GM18873 (cell line): ENCODE results near the gene HEBP2.
"Not testable (repeated sequence)": the region's sequence is repeated elsewhere in the genome, so short reads cannot be mapped to it uniquely, and the experiment has no call there.

Experiments used
- ATAC-seq: cut with Tn5 transposase; IDR thresholded peaks from one replicate; pipeline ENCODE4 v1.9.1; 2021; ENCODE audit warnings: mild to moderate bottlenecking, moderate library complexity, moderate number of reproducible peaks; ENCODE audit not compliant: unreplicated experiment, low FRiP score

The HEBP2 gene

DNA sequence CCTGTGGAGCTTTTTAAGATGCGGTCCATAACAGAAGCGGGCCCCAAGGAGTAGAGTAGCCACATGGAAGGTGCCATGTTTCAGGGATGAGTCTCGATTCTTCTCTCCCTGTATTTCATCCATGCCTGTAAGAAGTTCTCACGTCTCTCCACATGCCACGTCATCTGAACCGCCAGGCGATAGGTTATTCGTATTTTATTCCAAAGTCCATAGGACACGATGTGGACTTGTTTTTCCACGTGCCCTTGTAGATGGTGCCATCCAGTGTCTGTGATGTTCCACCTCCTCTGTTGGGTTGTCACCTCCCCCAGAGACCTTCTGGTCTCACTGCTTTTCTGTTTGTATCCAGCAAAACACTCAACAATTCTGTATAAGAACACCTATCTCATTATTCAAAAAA lies 17.6 kb downstream of the HEBP2 start:
- no peak for ATAC-seq

DNA sequence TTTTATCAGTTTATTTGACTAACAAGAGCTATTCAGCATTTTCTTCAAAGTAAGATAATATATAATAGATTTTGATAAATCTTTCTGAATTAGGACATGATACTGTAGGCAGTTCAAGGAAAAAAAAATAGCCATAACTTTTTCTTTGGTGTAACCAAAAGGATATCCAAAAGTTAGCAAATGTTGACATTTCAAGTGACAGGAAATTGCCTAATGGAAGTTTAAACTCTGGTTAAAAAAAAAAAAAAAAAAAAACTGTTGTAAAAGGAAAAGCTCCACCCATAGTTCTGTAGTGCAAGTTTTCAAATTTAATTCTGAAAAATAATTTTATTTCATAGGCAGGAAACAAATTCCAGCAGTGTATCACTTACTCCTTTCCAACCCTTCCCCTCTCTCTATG lies 18.8 kb downstream of the HEBP2 start:
- no peak for ATAC-seq

DNA sequence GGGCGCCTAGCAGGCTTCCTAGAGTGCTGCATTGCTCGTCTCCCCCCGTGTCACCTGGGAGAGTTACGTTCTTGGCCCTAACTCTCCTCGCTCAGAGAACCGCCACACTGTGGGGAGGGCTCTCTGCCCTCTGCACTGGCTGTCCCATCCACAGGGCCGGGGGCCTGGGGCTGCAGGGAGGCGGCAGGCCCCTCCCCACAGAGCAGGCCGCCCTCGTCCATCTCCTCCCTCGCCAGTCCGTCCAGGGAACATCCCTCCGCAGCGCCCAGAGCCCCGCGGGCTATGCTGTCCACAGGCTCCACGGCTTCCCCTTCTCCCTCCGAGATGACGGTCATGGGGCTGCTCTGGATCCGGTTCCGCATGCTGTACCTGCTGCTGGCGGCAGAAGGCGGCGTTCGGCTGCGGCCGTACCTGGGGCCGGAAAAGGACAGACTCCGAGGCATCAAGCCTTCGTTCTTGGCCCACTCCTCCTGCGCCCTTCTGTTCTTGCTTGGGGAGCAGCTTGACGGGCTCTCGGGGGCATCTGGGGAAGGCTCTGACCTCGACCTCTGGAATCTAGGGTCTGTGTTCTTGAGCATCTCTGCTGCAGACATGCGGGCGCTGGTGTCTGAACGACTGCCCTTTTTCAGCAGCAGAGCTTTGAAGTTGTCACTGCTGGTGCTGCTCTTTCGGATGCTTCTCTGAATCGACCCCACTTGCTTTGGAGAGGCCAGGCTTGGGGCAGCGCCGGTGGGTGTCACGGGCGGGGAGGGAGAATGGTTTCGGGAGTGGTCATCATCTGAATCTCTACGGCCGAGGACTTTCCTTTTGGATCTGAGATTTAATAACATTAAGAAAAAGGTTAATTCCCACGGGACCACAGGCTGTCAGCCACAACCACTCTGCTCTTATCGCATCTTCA lies 20.2 kb downstream of the HEBP2 start:
- no peak for ATAC-seq

DNA sequence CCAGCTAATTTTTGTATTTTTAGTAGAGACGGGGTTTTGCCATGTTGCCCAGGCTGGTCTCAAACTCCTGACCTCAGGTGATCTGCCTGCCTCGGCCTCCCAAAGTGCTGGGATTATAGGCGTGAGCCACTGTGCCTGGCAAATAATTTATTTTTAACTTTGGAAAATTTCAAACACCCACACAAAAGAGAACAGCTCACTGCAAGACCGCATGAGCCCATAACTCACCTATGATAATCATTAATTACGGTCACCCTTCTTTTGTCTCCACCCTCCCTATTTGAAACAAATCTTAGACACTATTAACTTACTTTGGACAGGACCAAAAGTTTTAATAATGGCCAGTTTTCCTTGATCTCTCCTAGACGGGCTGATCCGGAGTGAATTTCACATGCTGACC lies 21.2 kb downstream of the HEBP2 start:
- not testable (repeated sequence) for ATAC-seq

DNA sequence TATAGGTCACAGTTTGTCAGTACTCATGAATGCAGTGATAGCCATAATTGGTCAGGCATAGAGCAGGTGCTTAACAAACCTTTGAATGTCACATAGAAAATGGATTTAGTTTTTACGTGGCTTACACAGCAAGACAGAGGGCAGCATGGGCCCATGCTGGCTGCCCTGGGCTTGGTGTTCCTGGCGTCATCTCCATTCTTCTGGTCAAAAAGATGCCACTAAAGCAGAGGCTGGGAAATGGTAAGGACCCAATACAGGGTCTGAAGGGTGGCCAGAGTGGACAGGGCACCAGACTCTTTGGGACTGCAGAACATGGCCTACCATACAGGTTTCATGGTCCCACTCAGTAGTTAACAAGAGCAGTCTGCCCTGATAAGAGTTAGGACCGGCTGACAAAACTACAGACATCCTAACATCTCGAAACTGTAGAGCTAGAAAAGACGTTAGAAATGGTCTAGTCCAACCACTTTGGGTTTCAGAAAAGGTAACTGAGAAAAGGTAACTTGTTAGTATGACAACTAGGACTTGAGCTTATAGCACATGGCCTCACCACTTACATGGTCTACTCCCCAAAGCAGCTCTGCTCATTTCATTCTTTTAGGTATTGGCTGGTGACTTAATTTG lies 22.6 kb downstream of the HEBP2 start:
- no peak for ATAC-seq

DNA sequence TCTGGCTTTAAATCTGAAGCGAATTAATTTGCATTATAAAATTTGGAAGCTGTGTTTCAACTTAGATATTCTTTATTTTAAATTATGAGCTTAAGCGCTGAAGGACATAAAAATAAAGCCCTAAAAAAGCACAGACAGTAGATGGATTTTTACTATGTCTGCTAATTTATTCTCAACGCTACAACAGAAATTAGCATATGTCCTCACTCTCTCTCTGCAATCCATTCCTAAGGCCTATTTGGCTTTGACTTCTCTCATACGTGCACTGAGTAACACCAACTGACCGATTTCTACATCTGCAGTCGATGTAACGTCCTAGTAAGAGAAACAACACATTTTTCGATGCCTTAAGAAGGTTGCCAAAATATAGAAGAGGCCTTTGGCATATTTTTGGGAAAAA lies 23.7 kb downstream of the HEBP2 start:
- ATAC-seq: no peak

DNA sequence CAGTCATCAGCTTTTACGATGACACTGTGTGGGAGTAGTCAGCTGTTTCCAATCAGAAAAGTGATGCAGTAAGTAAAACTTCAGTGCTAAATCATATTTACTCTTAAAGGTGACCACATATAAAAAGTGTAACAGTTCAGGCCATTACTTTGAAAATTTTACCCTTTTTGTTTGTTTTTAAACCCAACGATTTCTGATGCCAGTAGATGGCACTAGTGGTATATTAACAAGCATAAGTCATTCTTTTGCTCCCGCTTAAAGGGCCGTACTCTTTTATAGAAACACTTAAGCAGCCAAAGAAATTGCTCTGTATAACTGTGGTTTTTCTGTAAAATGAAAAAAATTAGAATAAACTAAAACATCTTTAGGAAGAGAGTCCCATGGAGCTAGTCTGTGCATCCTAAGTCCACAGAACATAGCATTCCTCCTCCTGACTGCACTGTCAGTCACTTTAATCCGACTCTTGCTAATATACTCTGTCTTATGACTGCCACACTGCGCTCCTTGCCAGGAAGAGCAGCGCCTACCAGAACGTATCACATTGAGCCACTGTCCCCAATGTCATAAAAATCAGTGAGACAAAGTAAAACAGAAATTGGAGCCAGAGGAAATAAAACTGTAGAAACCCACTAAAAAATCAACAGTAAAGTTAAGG lies 25.0 kb downstream of the HEBP2 start:
- ATAC-seq: no peak

DNA sequence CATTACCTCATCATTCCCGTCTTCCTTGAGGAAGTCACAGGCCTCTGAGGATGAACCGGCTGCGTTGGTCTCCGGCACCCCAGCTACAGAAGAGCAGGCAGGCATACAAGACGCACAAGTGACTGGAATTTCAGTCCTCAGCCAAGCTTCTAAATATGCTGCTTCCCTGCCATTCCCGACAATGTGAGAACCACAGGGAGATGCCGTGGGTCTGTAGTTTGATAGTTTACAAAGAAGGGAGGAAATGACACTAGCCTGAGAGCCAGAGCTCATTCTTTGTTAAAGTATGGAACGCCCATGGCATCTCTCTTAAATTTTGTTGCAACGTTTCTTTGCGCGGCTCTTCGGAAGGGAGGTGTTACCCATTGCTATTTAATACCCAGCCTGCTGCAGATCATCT lies 25.7 kb downstream of the HEBP2 start:
- no peak for ATAC-seq

DNA sequence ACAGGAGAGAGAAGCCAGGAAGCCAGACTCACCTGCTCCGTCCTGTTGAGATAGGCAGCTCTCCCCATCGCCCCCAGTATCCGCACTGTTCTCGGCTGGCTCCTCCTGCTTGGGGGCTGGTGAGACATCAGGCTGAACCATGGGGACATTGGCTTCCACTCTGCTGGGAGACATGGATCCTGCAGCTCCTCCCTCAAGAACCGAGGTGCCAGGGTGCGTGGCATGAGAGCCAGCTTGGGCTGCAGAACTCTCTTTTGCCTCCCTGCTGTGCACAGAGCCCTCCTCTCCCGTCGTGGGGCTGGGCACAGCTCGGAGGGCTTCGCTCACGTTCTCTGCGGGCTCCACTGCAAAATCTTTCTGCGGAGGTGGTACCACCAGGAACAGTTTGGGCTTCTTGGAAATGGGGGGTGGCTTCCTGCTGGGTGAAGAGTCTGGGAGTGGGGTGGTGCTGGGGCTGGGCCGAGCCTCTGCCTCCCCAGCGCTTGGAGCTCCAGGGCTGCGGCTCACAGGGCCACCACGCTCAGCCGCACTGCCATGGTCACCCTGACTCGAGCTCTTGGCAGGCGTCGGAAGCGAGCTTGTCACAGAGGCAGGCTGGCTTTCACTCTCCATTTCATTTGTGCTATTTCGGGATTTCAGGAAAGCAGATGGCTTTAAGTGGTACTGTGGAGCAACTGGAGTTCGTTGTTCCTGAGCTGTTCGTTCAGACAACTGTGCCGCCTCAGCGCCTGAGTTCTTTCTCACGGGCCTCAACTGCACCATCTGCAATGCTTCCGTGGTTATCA lies 26.5 kb downstream of the HEBP2 start:
- ATAC-seq: no peak

DNA sequence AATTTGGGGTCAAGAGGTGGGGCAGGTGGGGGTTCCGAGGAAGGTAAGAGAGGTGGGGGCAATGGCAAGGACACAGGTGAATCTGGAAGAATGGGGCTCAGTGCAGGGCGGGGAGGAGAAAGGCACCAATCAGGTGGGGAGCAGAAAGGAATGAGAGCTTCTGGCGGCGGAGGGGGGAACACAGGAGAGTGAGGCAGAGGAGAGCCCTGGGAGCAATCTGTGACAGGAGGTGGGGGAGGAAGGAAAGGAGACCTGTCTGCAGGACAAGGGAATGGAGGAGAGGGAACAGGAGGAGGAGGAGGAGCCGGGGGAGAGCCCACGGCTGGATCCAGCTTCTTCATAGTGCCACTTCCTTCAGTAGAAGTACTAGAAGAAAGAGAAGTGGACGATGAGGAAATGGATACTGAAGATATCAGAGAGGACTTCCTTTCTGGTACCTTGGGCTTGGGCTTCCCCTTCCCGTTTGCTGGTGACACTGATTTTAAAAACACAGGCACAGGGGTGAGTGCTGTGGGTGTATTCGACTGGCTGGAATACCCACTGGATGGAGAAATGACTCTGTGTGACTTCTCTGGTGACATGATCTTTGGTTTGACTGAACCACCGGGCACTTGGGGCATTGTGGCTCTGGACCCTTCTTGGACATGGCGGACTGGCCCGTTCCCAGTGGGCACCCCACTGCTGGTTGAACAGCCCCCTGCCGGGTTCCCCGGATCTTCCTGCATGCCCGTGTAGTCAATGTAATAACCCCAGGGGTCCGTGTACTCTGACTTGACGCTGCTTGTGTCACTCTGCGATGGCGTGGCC lies 27.4 kb downstream of the HEBP2 start:
- ATAC-seq: no peak

DNA sequence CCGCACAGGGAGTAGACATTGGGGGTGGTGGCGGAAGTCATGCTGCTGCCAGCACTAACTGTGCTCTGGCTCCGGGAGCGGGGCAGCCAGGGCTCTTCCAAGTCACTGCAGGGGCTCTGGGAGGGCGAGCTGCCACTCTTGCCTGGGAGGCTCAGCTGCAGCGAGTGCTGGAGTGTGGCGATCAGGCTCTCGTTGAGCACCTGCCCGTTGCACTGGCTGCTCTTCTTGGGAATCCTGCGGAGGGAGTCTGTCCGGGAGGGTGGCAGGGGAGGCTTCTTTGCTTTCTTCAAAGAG lies 28.0 kb downstream of the HEBP2 start:
- no peak for ATAC-seq

DNA sequence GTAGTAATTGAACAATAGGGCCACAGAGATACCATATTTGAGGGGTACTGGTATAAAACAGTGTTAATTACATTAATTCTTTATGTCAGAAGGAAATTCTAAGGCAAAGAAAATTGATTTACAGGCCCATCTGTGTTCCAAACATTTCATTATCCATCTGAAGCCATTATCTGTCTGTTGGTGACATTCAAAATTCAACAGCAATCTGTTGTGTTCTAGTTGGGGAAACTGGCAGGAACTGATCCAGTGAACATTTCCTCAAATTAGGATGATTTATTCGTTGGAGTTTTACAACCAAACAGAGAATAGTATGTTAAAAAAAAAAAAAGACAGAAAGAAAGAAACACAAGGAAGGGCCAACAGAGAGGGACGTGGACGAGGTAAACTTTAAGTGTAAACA lies 30.1 kb downstream of the HEBP2 start:
- no peak for ATAC-seq

DNA sequence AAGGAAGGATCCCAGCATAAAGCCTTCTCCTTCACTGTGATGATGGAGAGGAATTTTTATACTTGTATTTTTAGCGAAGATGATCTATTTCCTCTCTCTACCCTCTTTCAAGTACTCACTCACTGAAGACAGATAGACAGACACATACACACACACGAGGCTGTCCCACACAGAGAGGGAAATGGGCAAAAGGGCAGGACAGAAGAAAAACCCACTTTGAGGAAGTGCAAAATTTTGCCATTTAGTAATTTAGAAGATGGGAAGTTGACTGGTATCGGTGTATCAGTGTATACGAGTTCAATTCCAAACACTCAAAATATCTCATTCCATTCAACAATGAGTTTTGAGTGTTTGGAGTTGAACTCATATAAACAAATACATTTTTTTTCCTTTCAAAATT lies 30.9 kb downstream of the HEBP2 start:
- no peak for ATAC-seq

DNA sequence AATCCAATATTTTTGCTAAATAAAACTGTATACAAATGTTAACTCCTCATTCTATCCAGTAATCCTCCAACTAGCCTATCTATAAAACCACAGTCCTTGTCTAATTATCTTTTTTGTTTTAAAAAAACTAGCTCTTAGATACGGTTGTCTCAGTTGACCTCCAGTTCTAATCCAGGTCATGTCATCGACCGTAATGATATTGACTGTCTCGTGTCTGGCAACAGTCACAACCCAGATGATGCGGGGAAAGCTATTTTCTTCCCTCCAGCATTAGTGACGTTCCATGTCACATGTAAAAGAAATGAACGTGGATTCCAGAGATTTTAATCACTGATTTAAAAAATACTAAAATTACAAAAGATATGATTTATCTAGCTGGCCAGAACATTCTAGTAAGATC lies 35.5 kb downstream of the HEBP2 start:
- no peak for ATAC-seq

DNA sequence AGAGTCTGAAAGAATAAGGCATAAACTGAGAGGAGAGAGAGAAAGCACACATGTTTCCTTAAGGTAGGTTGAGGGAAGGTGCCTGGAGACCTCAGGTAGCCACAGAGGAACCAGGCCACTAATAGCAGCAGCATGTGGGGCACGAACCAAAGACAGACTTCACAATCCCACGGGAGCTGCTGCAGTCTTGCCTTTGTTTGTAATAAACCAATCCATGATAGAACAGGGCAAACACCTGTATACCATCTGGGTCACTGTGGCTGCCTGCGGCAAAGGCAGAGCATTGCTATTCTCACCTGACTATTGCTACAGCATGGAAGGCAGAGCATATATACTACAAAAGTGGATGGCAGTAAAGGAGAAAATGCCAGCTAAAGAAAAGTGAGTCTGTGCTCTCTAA lies 36.3 kb downstream of the HEBP2 start:
- ATAC-seq: no peak

DNA sequence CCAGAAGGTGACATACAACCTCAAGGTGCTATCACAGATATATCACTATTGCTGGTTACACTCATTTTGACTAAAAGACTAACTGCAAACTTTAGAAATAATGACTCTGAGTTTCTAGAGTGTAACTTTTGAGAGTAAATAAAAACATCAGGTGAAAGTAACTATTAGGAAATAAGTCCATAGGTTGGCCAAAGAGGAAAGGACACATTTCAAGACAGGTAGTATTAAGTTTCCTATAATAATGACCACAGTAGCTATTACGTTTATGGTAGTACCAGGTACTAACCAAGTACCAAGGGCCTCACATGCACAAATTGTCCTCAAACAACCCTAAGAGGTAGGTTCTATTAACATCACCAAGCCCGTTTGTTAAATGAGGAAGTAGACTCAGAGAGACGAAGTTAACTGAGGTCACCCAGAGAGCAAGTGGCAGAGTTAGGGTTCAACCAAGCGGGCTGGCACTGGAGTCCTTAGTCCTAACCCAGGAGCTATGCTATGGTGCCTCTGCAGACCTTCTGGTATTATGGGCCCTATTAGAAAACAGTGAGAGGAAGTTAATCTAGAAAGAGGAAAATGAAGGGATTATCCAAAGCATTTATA lies 36.8 kb downstream of the HEBP2 start:
- no peak for ATAC-seq

DNA sequence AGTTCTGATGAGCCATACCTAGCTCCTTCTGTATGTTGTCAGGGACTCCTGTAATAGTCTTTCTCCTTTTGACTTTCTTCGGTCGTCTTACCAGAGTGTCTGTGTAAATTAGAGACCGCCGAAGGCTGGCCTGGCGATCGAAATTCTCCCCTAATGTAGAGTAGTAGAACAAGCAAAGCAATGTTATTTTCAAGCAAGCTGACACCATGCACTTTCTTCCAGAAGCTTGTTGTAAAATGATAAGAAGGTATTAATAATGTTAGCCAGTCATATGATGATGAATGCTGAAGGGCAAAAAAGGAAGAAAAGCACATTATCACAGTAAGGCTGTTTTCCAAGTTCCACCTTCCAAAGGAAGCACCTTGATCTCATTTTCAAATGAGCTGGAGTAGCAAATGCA lies 37.9 kb downstream of the HEBP2 start:
- no peak for ATAC-seq

DNA sequence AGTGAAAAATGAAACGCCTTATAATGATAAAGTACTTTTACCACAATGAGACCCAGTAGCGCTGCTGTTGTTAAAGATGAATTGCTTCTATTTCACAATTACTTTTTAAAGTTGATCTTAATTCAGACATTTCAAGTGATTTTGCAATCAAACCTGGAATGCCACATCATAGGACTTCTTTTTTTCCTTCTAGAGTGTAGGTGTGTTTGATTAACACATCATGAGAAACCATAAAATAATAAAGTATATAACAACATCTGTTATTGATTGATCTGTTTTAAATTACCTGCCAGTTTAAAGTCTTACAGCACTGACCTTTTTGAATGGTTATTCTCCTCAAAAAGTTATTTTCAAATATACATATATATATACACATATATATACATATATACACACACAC lies 38.6 kb downstream of the HEBP2 start:
- no peak for ATAC-seq

DNA sequence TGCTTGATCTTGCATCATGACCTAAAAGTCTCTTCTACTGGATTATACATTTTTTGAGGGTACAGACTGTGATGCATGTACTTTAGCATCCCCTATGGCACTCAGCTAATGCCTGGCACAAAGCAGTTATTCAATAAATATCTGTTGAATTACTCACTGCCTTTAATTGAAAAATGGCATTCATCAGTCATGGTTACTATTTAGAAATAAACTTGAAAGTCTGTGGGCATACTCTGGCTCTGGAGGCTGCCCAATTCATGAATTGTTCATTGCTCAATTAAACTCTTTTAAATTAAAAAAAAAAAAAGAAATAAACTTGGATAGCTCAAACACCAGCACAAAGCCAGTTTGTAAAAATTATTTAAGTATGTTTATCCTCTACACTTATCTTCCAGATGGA lies 40.0 kb downstream of the HEBP2 start:
- ATAC-seq: no peak

DNA sequence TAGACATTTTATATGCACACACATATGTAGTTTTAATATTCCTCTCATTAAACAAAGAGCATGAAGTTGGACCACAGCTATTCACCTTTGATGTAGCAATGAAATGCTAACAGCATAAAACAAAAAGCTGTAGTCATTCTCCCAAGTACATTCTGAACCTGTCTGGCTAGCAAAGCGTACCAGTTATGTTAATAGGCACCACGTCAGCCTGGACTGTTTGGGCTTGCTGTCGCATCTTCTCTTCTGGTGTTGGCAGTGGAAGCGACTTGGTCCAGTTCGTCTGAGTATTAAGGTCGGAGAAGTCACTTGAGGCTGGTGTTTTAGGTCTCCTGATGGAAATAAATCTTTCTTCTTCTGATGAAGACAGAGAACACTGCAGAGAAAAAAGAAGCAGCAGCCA lies 42.8 kb downstream of the HEBP2 start:
- no peak for ATAC-seq
